Skeletal muscle satellite cell (primary cell): Measurements from ENCODE around the gene NPHP4.

ENCODE experiments used
- H3K27me3 ChIP-seq: 2 replicates; pipeline ENCODE4 v1.7.0; 2013; ENCODE audit warnings: low read length; ENCODE audit not compliant: control insufficient read depth, insufficient read depth
- H3K36me3 ChIP-seq: 2 replicates; pipeline ENCODE4 v1.7.0; 2013; ENCODE audit warnings: mild to moderate bottlenecking, control low read depth, low read length; ENCODE audit not compliant: insufficient read depth
- H3K4me1 ChIP-seq: 2 replicates; pipeline ENCODE4 v1.7.0; 2013; ENCODE audit warnings: low read length; ENCODE audit not compliant: control insufficient read depth, insufficient read depth
- H3K4me2 ChIP-seq: 2 replicates; pipeline ENCODE4 v1.7.0; 2013; ENCODE audit warnings: mild to moderate bottlenecking, low read length
- H3K4me3 ChIP-seq: 2 replicates; pipeline ENCODE4 v1.7.0; 2013; ENCODE audit warnings: low read length
- H3K9ac ChIP-seq: 2 replicates; pipeline ENCODE4 v1.7.0; 2013; ENCODE audit warnings: mild to moderate bottlenecking, low read depth, low read length, moderate library complexity
- H3K9me3 ChIP-seq: replicated peaks from 2 replicates; pipeline ENCODE4 v1.7.0; 2013; ENCODE audit warnings: mild to moderate bottlenecking, control low read depth, low read length

The NPHP4 gene

DNA sequence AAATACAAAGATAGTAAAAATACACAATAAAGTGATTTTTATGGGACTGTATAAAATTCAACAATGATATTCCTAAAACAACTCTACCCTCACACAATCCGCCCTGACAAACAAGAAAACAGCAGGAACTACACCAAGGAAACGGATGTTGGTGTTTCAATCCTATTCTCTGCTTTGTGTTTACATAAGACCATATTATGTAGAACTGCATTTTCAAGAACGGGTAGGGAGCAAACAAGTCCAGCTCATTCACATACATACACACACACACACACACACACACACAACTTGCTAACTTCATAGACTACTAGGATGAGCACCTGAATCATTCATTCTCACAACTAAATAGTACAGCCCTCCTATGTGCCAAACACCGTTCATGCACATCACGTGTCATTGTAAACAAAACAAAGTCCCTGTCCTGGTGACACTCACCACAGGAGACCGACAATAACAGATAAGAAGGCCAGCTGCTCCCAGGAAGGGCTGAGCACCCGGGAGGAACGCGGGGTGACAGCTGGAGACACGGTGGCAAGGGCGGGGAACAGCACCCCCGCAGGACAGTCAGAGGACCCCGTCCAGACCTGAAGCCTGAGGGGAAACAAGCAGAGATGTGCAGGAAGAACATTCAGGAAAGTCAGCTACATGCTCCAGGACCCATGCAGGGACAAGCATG, 43.0 kb downstream of the NPHP4 start:
- H3K9ac ChIP-seq: no peak overlapping the region
- no peaks in the 10 kb centered on the region for H3K27me3 ChIP-seq
- peaks cover 16% of the 10 kb centered on the region for H3K36me3 ChIP-seq
- H3K4me3 ChIP-seq: no peak overlapping the region
- H3K4me1 ChIP-seq: no peaks in the 10 kb centered on the region
- H3K9me3 ChIP-seq: no peaks in the 10 kb centered on the region
- no peak overlapping the region for H3K4me2 ChIP-seq

DNA sequence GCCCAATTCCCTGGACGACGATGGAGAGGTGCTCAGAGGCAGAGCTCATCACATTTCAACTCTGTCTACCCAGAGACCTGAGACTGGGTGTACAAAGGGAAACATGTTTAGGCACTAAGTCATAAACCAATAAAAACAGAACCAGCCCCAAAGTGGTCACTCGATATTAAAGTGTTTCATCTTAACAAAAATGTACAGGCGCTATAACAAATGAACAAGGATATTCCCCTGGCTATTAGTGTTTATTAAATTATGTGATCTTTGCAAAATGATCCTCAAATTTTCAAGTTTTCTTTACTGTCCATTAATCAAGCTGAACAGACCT, 43.6 kb downstream of the NPHP4 start:
- Histone ChIP-seq H3K36me3 (peaks cover 16% of the 10 kb centered on the region), H3K9ac (no peak overlapping the region)

DNA sequence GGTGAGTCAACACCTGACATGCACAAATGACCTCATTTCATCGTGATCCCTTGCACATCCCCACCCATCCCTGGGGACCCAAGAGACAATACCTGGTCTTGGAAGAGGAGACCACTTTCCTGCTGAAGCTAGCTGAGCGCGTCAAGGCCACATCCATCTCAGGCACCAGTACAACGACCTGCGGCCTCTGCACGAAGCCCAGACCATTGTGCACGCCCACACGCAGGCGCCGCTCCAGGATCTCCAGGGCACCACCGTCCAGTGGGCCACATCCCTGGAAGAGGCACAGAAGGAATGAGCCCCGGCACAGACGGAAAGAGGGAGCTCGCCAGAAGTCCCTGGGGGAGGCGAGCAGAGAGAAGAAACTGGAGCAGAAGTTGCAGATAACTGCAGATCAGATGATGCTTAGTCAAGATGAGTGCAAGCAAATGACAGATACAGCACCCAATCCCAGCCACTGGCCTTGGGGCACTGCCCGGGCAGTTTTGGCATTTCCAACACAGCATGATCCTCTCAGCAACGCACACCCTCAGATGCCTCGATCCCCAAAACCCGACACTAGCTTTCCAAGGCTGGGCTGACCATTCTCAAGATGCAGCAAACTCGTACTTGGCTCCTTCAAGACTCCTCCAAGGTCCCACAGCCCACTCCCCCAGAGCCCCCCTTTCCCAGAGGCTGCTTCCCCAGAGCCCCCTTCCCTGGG, 44.1 kb downstream of the NPHP4 start:
- H3K4me2 ChIP-seq: no peak overlapping the region
- H3K36me3 ChIP-seq: peaks cover 12% of the 10 kb centered on the region
- H3K27me3 ChIP-seq: no peaks in the 10 kb centered on the region
- no peak overlapping the region for H3K9ac ChIP-seq
- H3K4me3 ChIP-seq: no peak overlapping the region
- no peaks in the 10 kb centered on the region for H3K4me1 ChIP-seq
- H3K9me3 ChIP-seq: no peaks in the 10 kb centered on the region

More for the DNA sequence above, 43.6 kb downstream of the NPHP4 start:
- H3K9me3 ChIP-seq: no peaks in the 10 kb centered on the region
- H3K4me1 ChIP-seq: no peaks in the 10 kb centered on the region
- no peak overlapping the region for H3K4me3 ChIP-seq
- H3K4me2 ChIP-seq: no peak overlapping the region
- H3K27me3 ChIP-seq: no peaks in the 10 kb centered on the region

DNA sequence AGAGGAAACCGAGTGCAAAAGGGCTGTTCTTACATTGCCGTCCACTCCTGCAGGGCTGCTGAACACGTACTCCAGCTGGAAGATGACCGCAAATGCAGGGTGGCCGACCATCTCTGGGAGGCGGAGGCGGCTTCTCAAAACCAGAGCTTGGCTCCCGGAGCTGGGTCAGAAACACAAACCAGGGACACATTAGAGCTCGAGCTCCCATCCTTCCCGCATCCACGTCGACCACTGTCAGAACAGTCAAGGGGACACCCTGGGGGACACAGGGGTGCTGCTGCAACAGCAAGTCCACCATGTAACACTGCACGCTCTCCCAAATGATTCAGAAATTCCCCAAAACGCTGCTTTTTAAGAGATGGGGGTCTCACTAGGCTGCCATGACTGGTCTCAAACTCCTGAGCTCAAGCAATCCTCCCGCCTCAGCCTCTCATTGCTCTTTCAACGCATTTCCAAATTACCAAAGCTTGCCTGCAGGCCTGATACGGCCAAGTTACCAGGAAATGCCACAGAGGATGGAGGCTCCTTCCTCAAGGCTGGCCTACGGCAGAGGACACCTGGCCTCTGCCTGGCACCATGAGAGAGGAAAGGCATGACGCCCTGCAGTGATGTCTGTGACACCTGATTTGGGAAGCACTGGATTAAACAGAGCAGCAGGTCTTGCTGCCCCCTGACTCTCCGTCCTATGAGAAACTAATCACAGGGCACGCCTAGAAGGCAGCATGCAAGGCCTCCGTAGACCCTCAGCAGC, 45.0 kb downstream of the NPHP4 start:
- Histone ChIP-seq H3K36me3 (peaks cover 12% of the 10 kb centered on the region), H3K4me2 (no peak overlapping the region), H3K27me3 (no peaks in the 10 kb centered on the region), H3K9me3 (no peaks in the 10 kb centered on the region), H3K9ac (no peak overlapping the region), H3K4me1 (no peaks in the 10 kb centered on the region), H3K4me3 (no peak overlapping the region)

DNA sequence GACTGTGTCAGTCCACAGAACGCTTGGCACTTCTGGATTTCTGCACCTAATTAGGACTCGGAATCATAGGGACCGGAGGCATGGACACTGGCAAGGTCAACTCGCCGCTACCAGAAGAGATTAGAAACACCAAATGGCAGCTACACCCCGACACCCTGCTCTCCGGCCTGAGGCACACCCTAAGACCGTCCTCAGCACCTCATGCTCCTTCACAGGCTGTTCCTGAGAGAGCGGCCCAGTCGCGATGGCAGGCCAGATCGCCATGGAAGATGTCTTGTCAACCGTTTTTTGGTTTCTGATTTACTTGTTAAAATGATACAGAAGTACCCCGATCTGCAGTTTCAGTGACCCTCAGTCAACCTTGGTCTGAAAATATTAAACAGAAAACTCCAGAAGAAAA, 46.8 kb downstream of the NPHP4 start:
- Histone ChIP-seq H3K4me3 (no peak overlapping the region), H3K4me2 (no peak overlapping the region), H3K27me3 (no peaks in the 10 kb centered on the region), H3K9ac (no peak overlapping the region), H3K9me3 (no peaks in the 10 kb centered on the region), H3K36me3 (peaks cover 12% of the 10 kb centered on the region), H3K4me1 (no peaks in the 10 kb centered on the region)

DNA sequence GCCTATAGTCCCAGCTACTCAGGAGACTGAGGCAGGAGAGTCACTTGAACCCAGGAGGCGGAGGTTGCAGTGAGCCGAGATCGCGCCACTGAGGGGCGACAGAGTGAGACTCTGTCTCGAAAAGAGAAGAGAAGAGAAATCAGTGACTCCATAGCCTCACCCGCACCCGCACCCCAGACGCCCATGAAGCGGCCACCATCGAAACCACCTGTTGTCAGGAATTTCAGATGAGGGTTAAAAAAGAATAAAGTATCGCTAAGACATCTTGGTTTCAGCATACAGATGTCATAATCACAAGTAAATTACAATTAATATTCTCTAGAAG, 47.4 kb downstream of the NPHP4 start:
- Histone ChIP-seq H3K9me3 (no peaks in the 10 kb centered on the region), H3K4me2 (no peak overlapping the region), H3K27me3 (no peaks in the 10 kb centered on the region), H3K36me3 (peaks cover 12% of the 10 kb centered on the region), H3K4me3 (no peak overlapping the region), H3K4me1 (no peaks in the 10 kb centered on the region), H3K9ac (no peak overlapping the region)

DNA sequence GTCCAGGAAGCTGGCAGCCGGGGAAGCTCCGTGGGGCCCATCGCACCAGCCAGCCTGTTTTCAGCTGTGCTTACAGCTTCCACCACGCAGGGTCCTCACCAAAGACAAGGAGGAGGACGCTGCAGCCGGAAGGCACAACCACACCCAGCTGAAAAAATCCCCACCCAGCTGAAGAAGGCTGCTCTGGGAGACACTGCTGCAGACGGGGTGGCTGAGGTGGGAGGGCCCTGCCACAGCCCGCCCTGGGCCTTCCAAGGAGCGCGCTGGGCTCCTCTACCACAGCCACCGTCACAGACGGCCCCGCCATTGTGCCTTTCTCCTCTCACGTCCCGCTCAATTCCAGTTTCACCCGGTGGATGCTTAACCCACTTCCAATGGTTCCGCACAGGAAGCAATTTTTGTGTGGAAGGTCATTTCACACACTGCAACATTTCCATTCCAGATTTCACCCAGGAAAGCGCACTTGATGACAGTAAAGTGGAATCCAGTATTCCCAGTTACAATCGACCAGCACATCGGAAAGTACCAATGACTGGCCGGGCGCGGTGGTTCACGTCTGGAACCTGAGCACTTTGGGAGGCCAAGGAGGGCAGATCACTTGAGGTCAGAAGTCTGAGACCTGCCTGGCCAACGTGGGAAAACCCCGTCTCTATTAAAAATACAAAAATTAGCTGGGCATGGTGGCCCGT, 47.9 kb downstream of the NPHP4 start:
- Histone ChIP-seq H3K9me3 (no peaks in the 10 kb centered on the region), H3K36me3 (peaks cover 12% of the 10 kb centered on the region), H3K4me3 (no peak overlapping the region), H3K27me3 (no peaks in the 10 kb centered on the region), H3K4me2 (no peak overlapping the region), H3K9ac (no peak overlapping the region), H3K4me1 (no peaks in the 10 kb centered on the region)

DNA sequence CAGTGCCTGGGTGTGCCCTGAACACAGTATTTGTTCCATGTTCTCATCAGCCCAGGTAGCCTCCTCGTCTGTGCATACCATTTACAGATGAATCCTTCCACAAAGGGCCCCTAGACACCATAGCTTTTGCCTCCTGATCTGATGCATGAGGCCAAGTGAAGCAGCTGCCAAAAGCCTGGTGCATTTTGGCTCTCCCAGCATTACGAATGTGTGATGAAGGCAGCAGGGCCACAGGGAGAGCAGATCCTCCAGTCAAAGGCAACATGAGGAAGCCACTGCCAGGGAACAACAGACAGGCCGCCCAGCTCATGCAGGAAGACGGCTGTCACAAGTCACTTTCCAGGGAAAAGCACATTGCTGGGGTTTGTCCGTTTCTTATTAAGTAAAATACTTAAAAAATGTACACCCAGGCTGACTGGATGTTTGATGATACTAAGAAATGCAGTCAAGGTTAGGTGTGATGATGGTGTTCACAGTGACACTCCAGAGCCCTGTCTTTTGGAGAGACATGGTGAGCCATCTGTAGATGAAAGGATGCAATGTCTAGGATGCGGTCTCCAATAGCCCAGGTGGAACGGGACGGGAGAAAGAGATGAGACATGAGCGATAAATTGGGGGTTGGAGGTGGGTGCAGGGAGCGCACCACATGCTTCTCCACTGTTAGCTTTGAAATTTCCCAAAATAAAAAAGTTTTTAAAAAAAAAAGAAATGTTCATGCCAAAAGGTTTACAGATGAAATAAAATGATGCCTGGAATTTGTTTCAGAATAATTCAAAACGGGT, 48.7 kb downstream of the NPHP4 start:
- Histone ChIP-seq H3K4me3 (no peak overlapping the region), H3K4me2 (no peak overlapping the region), H3K27me3 (no peaks in the 10 kb centered on the region), H3K9me3 (no peaks in the 10 kb centered on the region), H3K9ac (no peak overlapping the region), H3K36me3 (peaks cover 12% of the 10 kb centered on the region), H3K4me1 (peaks cover 5% of the 10 kb centered on the region)

DNA sequence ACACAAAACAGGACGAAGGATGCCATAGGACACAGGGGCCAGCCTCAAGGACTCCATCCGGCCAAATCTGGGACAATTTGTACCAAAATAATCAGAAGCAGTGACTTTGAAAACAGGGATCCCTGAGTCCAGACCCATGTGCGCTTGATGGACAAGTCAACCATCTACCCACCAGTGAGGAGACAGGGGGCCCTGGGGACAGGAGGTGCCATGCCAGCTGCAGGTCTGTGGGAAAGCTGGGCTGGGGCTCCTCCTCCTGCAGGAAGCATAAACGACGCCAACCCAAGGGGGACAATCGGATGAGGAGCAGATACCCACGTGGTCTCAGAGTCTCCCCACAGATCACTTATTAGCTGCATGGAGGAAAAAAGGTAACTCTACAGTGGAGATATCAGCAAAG, 50.6 kb downstream of the NPHP4 start:
- H3K27me3 ChIP-seq: no peaks in the 10 kb centered on the region
- peaks cover 13% of the 10 kb centered on the region for H3K4me1 ChIP-seq
- H3K9me3 ChIP-seq: no peaks in the 10 kb centered on the region
- H3K36me3 ChIP-seq: peaks cover 7% of the 10 kb centered on the region
- no peak overlapping the region for H3K4me3 ChIP-seq
- no peak overlapping the region for H3K4me2 ChIP-seq
- H3K9ac ChIP-seq: no peak overlapping the region

DNA sequence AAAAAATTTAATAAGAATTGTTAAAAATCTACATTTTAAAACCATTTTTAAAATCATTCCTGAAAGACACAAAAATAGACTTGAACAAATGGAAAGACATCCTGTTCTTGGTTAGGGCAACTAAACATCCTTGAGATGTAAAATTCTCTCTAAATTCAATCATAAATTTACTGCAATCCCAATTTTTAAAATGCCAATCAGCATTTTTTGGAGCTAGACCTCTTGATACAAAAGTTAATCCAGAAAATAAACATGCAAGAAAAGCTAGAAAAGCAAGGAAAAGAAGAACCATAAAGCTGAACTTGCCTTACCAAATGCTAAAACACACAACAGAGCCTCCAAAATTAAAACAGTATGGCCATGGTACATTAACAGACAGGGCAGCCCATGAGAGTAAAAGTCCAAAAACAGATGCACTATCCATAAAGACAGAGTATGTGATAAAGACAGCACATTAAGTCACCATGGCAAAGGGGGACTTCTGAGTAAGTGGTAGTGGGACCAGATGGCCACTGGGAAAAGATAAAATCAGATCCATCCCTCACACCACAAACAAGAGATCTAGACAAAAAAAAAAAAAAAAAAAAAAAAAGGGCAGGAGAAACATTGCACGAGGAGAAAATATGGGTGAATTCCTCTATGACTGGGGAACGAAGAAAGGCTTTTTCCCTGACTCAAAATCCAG, 51.4 kb downstream of the NPHP4 start:
- H3K9ac ChIP-seq: no peak overlapping the region
- H3K36me3 ChIP-seq: peaks cover 3% of the 10 kb centered on the region

More for the DNA sequence above, 51.4 kb downstream of the NPHP4 start:
- Histone ChIP-seq H3K4me2 (no peak overlapping the region), H3K4me3 (no peak overlapping the region), H3K27me3 (no peaks in the 10 kb centered on the region), H3K4me1 (peaks cover 13% of the 10 kb centered on the region), H3K9me3 (no peaks in the 10 kb centered on the region)
